CD1c-positive myeloid dendritic cell (primary cell): ENCODE data around the gene DSE.

Source experiments
- DNase-seq: peaks from one replicate; pipeline ENCODE4 v3.0.0-alpha.2; 2016; ENCODE audit errors: extremely low spot score

DSE gene

DNA sequence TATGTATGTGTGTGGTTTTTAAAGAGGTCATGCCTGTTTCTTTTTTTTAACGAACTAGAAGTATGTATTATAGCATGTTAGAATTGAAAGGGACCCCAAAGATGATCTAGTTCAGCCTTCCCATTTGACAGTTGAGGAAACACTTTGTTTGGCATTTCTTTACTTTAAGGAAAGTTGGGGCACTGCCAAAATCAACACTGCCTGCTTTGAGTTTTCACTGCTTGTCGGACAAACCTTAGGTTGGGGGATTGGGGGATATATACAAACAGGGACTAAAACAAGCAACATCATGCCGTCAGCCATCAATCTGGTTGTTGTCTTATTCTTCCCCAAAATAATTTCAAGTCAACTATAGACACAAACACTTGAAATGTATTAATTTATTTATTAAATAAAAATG is 76.3 kb downstream of the DSE start:
- no peak for DNase-seq

DNA sequence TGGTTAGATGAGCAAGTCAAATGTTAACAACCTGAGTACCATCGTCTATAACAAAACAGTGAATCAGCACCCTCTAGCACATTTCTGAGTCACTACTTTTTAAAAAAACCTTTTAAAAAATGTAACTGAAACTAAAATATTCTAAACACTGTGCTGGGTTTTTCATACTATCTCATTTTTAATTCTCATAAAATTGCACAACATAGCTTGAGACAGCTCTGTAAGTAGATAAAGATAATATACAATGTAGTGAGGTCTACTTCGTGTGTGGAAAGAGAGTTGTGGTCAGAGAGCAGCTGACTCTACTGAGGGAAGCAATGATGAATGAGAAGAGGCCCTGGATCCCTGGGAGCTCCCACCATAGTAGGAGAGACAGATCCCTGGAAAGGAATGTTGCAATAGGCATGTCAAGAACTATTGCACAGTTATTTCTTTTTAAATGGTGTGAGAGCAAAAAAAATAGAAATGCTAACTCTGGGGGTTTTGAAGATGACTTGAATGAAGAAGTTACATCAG is 76.8 kb downstream of the DSE start:
- peak; percentile 83 for DNase-seq

DNA sequence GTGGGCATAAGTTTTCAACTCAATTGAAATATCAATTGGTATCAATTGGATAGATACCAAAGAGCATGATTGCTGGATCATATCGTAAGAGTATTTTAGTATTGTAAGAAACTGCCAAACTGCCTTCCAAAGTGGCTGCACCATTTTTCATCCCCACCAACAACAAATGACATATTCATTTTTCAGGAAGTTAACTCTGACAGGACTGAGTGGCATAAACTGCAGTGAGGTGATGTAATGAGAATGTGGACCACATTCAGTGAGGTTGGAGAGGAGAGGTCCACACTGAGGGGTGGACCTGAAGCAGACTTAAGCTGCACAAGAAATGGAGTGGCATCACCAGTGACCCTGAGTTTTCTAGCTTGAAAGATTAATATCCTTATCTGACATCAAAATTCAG is 78.8 kb downstream of the DSE start:
- DNase-seq = no peak

DNA sequence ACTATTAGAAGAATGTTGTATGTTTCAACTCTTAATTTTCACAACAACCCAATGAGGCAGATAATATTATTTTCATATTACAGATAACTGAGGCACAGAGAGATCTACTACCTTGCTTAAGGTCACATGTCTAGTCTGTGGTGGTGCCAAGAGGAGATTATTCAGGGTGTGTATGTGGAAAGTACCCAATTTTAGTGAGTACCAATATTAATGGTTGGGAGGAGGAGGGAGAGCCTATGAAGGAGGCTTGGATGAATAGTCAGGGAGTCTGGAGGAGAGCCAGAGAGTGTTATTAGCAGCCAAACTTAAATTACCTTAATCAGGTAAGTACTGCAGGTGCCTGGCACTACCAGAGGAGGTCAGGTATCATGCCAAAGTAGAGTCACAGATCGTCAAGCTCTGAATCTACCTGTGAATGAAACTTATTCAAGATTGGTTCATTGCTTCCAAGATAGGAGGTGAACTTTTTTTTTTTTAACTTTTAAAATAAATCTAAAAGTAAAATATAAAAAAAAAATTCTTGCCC is 79.5 kb downstream of the DSE start:
- DNase-seq = no peak

DNA sequence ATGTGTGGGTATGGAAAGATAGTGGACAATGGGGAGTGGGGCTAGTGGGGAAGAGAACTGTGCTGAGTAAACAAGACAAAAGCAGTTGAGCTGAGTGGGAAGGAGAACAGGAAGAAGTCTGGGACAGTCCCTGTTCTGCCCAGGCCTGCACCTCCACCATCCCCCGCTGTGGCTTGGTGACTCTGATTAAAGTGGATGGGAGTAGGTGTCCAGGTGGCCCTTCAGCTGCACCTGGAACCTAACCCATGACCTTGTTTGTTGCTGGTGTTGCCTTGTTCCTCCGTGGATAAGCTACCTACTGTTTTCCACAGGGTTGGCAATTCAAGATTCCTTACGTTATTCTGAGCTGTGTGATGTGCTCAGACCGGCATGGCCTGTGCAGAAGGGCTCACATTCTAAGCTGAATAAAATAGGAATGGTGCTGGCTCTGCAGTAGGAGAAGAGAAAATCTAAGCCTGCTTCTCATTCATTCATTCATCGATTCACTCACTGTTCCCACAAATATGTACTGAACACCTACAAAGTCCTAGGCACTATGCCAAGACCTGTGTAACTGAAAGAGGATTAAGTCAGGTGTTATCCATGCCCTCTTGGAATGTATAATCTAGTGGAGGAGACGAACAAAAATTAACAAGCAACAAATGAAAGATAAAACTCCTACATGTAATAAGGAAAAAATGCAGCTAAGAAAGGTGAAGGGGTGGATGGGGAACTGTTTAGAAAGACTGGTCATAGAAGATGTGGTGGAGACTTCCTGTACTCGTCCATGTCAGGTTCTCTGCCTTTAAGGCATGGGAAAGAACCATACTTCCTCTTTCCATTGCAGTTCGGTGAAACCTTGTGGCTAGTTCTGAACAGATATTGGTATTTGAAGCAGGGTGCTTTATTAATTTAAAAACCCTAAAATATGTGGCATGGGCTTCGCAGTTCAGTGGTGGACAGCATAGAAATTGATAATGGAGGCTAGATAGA is 80.3 kb downstream of the DSE start:
- peak; percentile 78 for DNase-seq

DNA sequence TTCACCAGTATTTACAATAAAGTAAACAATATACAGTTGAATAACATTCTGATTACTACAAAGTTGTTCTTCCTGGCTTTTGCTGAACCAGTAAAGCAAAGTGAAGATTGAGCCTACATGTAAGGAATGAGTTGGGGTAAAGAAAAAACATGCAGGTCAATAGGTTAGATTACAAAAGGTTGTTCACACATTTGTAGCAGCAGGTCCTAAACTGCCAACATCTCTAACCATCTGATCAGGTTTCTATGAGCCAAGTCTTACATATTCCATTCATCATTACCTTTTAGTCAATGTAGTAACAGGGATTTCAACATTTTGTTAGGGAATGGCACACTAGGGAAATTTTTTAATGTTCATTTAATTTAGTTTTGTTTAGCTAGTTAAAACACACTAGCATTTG is 81.2 kb downstream of the DSE start:
- DNase-seq = no peak

DNA sequence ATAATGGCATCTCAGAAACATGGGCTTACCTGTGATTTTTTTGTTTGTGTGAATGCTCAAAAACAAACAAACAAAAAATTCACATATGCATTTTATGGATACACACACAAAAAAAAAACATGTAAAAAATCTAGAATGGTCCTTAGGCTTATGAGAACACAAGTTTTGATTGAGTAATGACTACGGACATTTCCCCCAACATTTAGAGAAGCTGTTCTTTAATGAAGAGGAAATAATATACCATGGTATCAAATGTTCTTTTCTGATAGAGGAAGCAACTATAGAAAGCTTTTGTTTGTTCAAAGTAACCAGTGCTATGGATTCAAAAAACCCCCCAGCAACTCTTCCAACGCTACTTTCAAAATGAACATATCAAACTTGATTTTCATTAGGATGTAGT is 81.8 kb downstream of the DSE start:
- DNase-seq = peak; percentile 49

DNA sequence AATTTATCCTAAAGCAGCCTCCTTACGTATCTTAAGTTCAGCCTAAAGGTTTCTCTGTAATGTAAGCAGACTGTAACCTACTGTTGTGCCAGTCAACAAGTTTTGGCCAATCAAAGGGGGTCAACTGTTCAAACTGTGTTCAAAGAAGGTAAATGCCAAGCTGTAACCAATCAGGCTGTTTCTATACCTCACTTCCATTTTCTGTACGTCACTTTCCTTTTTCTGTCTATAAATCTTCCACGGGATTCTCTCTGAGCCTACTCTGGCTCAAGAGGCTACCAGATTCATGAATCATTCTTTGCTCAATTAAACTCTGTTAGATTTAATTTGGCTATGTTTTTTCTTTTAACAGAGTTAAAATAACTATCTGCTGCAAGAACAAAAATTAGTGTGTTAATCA is 85.4 kb downstream of the DSE start:
- DNase-seq = no peak

DNA sequence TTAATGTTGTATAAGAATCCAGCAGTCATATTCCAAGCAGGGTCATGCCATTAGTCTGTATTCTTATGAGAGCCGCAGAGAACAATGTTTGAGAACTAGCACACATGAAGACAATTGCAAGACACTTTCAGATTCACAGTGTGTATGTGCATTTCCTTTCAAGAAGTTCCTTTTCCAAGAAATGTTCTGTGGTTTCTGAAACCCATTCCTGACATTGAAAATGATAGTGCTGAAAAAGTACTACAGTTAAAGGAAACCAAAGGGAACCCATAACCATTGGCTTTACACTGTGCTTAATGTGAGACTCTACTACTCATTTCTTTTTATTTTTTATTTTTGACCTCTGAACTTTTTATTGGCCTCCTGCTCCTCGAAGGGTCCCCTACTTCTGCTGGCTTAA is 86.2 kb downstream of the DSE start:
- DNase-seq = no peak

DNA sequence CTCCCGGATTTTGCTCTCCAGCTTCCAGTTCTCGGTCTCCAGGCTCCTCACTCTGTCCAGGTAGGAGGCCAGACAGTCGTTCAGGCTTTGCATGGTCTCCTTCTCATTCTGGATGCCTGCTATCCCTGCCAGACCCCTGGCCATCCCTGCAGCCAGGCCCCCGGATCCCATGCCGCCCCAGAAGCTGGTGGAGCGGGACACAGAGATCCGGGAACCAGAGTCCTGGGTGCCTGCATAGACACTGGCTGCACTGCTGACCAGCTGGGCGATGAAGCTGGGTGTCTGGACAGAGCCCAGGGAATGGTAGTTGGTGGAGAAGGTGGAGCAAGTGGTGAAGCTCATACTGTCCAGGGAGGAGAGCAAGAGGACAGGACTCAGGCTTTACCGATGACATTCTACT is 87.5 kb downstream of the DSE start:
- no peak for DNase-seq

DNA sequence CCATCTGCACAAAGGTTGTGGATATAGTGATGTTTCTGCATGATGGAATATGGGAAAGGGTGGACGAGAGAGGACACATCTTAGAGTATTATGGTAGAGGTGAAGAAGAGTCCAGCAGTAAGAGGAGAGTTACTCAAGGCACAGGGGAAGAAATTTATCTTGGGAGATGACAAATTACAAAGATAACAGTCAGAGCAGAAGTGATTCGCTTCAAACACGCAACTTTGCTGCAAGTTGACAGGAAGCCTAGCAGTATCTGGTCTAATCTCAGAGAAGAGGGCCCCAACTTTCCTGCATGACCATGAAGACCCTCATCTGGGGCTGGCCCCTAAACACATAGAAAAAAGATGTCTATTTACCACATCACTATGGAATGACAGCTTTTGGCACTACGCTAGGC is 89.2 kb downstream of the DSE start:
- no peak for DNase-seq

DNA sequence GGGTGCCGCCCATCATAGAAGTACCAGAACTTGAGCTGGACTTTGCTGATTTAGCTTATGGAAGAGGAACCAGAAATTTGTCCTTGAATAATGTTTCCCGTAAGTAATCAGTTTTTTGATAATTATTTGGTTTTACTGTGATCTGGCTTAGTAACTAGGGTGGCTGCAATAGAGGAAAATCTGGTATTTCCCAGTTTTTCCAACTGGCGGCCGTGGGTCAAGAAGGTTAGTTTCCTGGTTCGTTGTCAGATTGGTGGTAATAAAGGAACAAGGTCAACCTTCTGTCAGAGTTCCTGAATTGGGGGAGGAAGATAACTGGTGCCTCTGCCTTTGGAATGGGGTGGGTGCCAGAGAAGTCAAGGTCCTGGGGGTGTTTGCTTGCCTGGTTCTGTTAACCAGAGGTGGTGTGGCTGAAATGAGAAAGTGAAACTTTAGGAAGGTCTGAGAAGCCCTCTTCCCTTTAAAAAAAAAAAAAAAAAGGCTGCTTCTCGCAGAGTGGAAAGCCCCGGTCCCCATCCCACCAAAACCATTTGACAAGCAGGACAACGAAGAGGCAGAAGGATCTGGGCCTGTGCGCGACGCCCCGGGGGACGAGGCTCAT is 90.7 kb downstream of the DSE start, which contains the start of gene CALHM6:
Gene CALHM6 (plus strand): TSS at position 45 of the 601 bp plus-strand sequence. CDS start 555 bp downstream, at position 600.
- peak; percentile 46 for DNase-seq

DNA sequence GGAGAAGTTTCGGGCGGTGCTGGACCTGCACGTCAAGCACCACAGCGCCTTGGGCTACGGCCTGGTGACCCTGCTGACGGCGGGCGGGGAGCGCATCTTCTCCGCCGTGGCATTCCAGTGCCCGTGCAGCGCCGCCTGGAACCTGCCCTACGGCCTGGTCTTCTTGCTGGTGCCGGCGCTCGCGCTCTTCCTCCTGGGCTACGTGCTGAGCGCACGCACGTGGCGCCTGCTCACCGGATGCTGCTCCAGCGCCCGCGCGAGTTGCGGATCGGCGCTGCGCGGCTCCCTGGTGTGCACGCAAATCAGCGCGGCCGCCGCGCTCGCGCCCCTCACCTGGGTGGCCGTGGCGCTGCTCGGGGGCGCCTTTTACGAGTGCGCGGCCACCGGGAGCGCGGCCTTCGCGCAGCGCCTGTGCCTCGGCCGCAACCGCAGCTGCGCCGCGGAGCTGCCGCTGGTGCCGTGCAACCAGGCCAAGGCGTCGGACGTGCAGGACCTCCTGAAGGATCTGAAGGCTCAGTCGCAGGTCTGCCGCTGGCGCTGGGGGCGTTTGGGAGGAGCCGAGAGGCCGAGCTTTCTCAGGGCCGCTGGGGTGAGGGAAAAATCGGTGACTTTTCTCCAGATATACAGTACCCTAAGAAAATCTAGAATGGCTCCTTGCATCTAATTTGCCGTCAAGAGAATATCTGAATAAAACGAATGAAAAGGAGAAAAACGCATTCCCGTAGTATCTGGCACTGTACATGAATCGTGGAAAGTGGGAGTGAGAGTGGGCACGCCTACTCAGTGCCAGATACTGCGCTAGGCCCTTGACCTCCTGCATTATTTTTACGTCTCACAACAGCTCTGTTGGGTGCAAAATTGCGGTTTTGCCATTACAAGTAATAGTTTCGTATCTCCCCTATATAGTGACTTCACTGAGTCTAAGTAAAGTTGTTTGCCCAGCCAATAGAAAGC is 91.5 kb downstream of the DSE start:
- DNase-seq = peak; percentile 73

DNA sequence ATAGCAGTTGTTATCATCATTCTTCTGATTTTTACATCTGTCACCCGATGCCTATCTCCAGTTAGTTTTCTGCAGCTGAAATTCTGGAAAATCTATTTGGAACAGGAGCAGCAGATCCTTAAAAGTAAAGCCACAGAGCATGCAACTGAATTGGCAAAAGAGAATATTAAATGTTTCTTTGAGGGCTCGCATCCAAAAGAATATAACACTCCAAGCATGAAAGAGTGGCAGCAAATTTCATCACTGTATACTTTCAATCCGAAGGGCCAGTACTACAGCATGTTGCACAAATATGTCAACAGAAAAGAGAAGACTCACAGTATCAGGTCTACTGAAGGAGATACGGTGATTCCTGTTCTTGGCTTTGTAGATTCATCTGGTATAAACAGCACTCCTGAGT is 92.6 kb downstream of the DSE start:
- DNase-seq = no peak

DNA sequence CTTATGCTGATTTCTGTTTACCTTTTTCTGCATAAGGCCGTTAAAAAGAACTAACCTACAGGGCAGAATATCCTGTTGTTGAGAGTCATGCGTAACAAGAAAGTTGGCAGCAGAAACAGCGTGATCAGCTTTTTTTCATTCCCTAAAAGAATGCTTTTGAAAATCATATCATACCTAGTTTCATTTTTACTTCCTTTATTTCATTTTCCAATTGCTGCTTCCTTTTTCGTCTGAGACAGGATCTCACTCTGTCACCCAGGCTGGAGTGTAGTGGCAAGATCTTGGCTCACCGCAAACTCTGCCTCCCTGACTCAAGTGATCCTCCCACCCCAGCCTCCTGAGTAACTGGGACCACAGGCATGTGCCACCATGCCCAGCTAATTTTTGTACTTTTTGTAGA is 94.5 kb downstream of the DSE start:
- DNase-seq = peak; percentile 90

DNA sequence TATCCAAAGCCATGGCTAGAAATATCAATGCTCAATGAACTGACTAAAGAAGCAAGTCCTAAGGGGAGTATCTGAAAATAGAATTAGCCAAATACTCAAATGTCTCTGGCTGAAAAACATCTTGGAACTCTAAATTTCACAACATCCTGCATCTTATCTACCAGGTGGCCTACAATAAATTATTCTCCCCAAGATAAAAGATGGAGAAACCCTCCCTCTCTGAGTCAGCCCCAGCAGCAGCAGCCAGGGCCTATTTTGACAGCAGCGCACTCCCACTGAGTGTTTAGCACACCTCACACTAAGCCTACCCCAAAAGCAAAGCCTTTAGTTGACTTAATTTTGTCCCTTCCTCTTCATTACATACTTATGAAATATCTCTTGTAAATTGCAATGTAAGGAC is 96.3 kb downstream of the DSE start:
- DNase-seq = no peak

DNA sequence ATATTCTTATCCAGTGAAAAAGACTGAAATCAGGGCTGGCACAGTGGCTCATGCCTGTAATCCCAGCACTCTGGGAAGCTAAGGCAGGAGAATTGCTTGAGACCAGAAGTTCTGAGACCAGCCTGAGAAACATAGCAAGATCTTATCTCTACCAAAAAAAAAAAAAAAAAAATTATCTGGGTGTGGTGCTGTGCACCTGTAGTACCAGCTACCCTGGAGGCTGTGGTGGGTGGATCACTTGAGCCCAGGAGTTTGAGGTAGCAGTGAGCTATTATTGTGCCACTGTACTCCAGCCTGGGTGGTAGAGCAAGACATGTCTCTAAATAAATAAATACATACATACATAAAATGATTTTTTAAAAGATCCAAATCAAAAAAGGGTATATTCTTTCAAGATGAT is 96.8 kb downstream of the DSE start:
- no peak for DNase-seq

DNA sequence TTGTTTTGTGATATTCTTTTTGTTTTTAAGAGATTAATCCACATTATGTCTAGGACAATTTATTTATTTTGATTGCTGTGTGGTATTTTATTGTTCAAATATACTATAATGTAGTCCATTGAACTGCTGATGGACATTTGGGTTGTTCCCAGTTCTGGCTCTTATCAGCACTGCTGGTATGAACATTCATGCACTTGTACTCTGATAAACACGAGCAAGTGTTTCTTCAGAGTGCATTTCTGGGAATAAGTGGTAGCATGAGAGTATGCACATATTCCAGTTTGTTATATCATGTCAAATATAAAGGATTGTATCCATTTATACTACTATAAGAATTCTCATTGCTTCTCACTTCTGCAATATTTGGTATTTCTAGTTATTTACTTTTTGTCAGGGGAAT is 97.5 kb downstream of the DSE start:
- DNase-seq = no peak

DNA sequence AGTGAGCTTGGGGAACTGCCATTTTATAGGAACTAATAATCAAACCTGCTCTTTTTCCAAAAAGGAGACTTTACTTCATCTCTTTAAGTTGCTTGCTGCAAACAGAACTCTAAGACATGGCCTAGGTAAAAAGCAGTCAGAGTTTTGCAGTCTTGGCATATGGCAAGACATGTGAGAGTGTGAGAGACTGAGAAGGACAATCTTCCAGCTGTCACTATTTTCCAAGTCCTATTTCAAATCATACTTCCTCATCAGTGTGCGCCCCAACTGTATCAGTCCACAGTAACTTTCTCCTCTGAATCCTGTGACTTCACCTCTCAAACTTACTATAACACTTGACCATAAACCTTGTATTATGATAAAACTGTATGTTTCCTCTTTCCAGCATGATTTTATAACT is 100.8 kb downstream of the DSE start:
- peak; percentile 27 for DNase-seq

DNA sequence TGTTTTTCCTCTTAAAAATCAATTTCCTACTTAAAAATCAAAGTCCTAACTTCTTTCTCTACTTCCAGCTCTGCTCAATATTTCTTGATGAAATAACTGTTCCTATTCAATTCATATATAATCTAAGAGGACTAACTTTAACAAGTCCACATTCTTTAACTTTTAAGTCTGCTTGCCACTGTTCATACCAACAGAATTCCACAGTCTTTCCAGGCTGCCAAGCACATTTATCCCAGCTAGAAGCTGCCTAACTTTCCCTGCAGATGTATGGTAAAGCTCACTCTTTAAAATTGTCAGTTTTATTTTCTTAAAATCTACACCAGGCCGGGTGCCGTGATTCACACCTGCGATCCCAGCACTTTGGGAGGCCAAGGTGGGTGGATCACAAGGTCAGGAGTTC is 102.0 kb downstream of the DSE start:
- DNase-seq = no peak

DNA sequence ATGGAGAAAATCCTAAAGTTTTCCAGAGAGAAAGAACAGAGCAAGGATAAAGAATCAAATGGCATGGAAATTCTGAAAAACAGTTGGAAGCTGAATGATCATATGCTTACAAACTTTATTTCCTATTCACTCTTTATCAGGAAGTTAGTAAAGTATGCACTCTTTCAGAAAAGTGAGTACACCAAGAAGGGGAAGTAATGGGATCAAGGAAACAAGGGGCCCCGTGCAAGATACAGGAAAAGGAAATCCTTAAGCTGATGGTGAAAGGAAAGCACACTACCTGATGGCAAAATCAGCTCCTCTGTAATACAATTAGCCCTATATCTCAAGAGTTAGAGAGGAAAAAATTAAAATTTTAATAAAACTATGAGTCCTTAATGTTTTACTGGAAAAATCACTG is 104.4 kb downstream of the DSE start:
- peak; percentile 65 for DNase-seq
